Smooth muscle cell (in vitro differentiated cells): Measurements from ENCODE around the gene PLIN5. TPM values are rescaled to one million over a fixed set of nuclear protein-coding genes. Genes with fewer than 3 reads are reported as not detected.

Experiments
- DNase-seq: peaks from one replicate; lab custom pipeline; 2025; ENCODE audit not compliant: unreplicated experiment; lab: John Stamatoyannopoulos, UW
- H2AFZ ChIP-seq: fragments of 200-600 bp; sonication (generic); 2 replicates; pipeline ENCODE4 v1.6.0; 2016; ENCODE audit warnings: antibody characterized with exemption, low read depth, mild to moderate bottlenecking
- H3F3A ChIP-seq: fragments of 200-600 bp; sonication (generic); 2 replicates; pipeline ENCODE4 v1.6.0; 2017; ENCODE audit warnings: antibody characterized with exemption, low read depth
- H3K27ac ChIP-seq: fragments of 200-600 bp; sonication (generic); 2 replicates; pipeline ENCODE4 v1.5.1; 2016; ENCODE audit warnings: low read depth, mild to moderate bottlenecking
- H3K27me3 ChIP-seq: fragments of 200-600 bp; sonication (generic); 2 replicates; pipeline ENCODE4 v1.6.1; 2016; ENCODE audit warnings: low read depth, mild to moderate bottlenecking
- H3K36me3 ChIP-seq: fragments of 200-600 bp; sonication (generic); 2 replicates; pipeline ENCODE4 v1.5.1; 2016; ENCODE audit warnings: low read depth
- H3K4me1 ChIP-seq: fragments of 200-600 bp; sonication (generic); 2 replicates; pipeline ENCODE4 v1.5.1; 2016; ENCODE audit warnings: low read depth
- H3K4me2 ChIP-seq: fragments of 200-600 bp; sonication (generic); 2 replicates; pipeline ENCODE4 v1.6.0; 2016; ENCODE audit warnings: mild to moderate bottlenecking
- H3K4me3 ChIP-seq: fragments of 200-600 bp; sonication (generic); 2 replicates; pipeline ENCODE4 v1.5.1; 2016; ENCODE audit warnings: mild to moderate bottlenecking
- H3K79me2 ChIP-seq: fragments of 200-600 bp; sonication (generic); 2 replicates; pipeline ENCODE4 v1.6.0; 2016; ENCODE audit warnings: low read depth, mild to moderate bottlenecking
- H3K9ac ChIP-seq: fragments of 200-600 bp; sonication (generic); 2 replicates; pipeline ENCODE4 v1.6.0; 2016; ENCODE audit warnings: low read depth
- H3K9me3 ChIP-seq: fragments of 200-600 bp; sonication (generic); replicated peaks from 2 replicates; pipeline ENCODE4 v1.5.1; 2016; ENCODE audit warnings: low read depth
- H4K20me1 ChIP-seq: fragments of 200-600 bp; sonication (generic); 2 replicates; pipeline ENCODE4 v1.6.0; 2016; ENCODE audit warnings: low read depth
- WGBS: methylation state at CpG from one replicate; pipeline ENCODE4 v1.1.7; 2016; ENCODE audit warnings: low lambda C conversion rate; 5-methylcytosine and 5-hydroxymethylcytosine counted together
- polyA plus RNA-seq: library from polyadenylated mRNA; unstranded; fragments of >200 nt; fragmentation: Nextera tagmentation; extraction: Ambion mirVana; gene quantifications from 2 replicates; pipeline ENCODE4 v1.2.1, GENCODE V29; 2016
- total RNA-seq: library from RNA; depleted of rRNA; stranded (reverse); fragments of >200 nt; gene quantifications from 2 replicates; pipeline ENCODE4 v1.2.3, GENCODE V29; 2014
- TF ChIP-seq, protein P1 (sequence below): fragments of 200-600 bp; sonication (generic); IDR thresholded peaks from 2 replicates; pipeline ENCODE4 v1.5.1; 2017; ENCODE audit warnings: borderline replicate concordance, mild to moderate bottlenecking, antibody characterized with exemption; ENCODE audit not compliant: insufficient read depth, poor library complexity, severe bottlenecking

PLIN5 gene
- total and polyA plus RNA-seq, 2 experiments from 2014 or later: not detected

- no peak overlapping the region for H3K27ac ChIP-seq
- 92% methylated on average over 17 of the region's 17 CpGs for WGBS
- TF ChIP-seq, protein P1, sequence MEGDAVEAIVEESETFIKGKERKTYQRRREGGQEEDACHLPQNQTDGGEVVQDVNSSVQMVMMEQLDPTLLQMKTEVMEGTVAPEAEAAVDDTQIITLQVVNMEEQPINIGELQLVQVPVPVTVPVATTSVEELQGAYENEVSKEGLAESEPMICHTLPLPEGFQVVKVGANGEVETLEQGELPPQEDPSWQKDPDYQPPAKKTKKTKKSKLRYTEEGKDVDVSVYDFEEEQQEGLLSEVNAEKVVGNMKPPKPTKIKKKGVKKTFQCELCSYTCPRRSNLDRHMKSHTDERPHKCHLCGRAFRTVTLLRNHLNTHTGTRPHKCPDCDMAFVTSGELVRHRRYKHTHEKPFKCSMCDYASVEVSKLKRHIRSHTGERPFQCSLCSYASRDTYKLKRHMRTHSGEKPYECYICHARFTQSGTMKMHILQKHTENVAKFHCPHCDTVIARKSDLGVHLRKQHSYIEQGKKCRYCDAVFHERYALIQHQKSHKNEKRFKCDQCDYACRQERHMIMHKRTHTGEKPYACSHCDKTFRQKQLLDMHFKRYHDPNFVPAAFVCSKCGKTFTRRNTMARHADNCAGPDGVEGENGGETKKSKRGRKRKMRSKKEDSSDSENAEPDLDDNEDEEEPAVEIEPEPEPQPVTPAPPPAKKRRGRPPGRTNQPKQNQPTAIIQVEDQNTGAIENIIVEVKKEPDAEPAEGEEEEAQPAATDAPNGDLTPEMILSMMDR: no peak
Observed at GRCh38 chr19:4513248-4513647, 21.8 kb downstream of the PLIN5 start.

DNA sequence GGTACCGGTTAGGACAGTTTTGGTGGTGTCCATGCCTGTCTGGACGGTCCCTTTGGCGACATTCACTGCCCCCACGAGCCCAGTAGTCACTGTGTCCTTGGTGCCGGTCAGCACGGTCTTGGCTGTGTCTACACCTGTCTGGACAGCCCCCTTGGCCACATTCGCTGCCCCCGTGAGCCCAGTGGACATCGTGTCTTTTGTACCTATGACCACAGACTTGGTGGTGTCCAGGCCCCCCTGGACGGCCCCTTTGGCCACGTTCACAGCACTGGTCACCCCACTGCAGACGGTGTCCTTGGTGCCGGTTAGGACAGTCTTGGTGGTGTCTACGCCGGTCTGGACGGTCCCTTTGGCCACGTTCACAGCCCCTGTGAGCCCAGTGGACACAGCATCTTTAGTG is 23.0 kb downstream of the PLIN5 start:
- no peak for DNase-seq
- 96% methylated on average over 17 of the region's 17 CpGs for WGBS
- TF ChIP-seq, protein P1: no peak
- Histone ChIP-seq H3K27ac (no peak overlapping the region), H2AFZ (no peak overlapping the region), H3K36me3 (no peaks in the 10 kb centered on the region), H4K20me1 (no peaks in the 10 kb centered on the region), H3K79me2 (no peaks in the 10 kb centered on the region), H3F3A (peaks cover under 1% of the 10 kb centered on the region), H3K9ac (no peak overlapping the region), H3K4me3 (no peak overlapping the region), H3K4me1 (no peaks in the 10 kb centered on the region), H3K4me2 (no peak overlapping the region), H3K27me3 (no peaks in the 10 kb centered on the region), H3K9me3 (no peaks in the 10 kb centered on the region)

More at GRCh38 chr19:4513248-4513647, 21.8 kb downstream of the PLIN5 start:
- Histone ChIP-seq H3K36me3 (no peaks in the 10 kb centered on the region), H3K4me1 (no peaks in the 10 kb centered on the region), H3K4me2 (no peak overlapping the region), H3K27me3 (no peaks in the 10 kb centered on the region), H3K9me3 (no peaks in the 10 kb centered on the region), H4K20me1 (no peaks in the 10 kb centered on the region), H2AFZ (no peak overlapping the region), H3K79me2 (no peaks in the 10 kb centered on the region), H3K9ac (no peak overlapping the region), H3F3A (no peaks in the 10 kb centered on the region), H3K4me3 (no peak overlapping the region)
- no peak for DNase-seq

DNA sequence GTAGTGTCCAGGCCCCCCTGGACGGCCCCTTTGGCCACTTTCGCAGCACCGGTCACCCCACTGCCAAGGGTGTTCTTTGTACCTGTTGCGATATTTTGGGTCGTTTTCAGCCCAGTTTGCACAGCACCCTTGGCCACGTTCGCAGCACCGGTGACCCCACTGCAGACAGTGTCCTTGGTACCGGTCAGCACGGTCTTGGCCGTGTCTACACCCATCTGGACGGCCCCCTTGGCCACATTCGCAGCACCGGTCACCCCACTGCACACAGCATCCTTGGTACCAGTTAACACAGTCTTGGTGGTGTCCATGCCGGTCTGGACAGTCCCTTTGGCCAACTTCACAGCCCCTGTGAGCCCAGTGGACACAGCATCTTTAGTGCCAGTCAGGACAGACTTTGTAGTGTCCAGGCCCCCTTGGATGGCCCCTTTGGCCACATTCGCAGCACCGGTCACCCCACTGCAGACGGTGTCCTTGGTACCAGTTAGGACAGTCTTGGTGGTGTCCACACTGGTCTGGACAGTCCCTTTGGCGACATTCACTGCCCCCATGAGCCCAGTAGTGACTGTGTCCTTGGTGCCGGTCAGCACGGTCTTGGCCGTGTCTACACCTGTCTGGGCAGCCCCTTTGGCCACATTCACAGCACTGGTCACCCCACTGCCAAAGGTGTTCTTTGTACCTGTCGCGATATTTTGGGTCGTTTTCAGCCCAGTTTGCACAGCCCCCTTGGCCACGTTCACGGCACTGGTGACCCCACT is 23.5 kb downstream of the PLIN5 start:
- Histone ChIP-seq H3K4me3 (no peak overlapping the region), H3K27me3 (no peaks in the 10 kb centered on the region), H3K4me2 (no peak overlapping the region), H4K20me1 (no peaks in the 10 kb centered on the region), H3K9ac (no peak overlapping the region), H3K36me3 (no peaks in the 10 kb centered on the region), H3K27ac (no peak overlapping the region), H3K9me3 (no peaks in the 10 kb centered on the region), H2AFZ (no peak overlapping the region), H3F3A (peaks cover 6% of the 10 kb centered on the region), H3K4me1 (no peaks in the 10 kb centered on the region), H3K79me2 (no peaks in the 10 kb centered on the region)
- WGBS: 89% methylated on average over 27 of the region's 27 CpGs
- TF ChIP-seq, protein P1: no peak
- DNase-seq: no peak
